Activated naive CD8-positive, alpha-beta T cell treated with anti-CD3 and anti-CD28 coated beads, Interleukin-2, amount 50 U/mL, for 16 hours (primary cell): ENCODE results near the gene IKBKE.

Source experiments
- DNase-seq: peaks from one replicate; pipeline ENCODE4 v3.0.0-alpha.2; 2020; ENCODE audit warnings: low read depth, low spot score

Gene IKBKE

GRCh38 chr1:206455289-206455665, 15.0 kb upstream of the IKBKE start:
- no peak for DNase-seq

GRCh38 chr1:206455666-206456344, 14.5 kb upstream of the IKBKE start:
- no peak for DNase-seq

GRCh38 chr1:206456577-206457370, 13.5 kb upstream of the IKBKE start:
- DNase-seq = no peak

GRCh38 chr1:206457408-206458120, 12.7 kb upstream of the IKBKE start:
- no peak for DNase-seq

GRCh38 chr1:206459703-206460102, 10.6 kb upstream of the IKBKE start:
- DNase-seq = no peak

GRCh38 chr1:206460836-206461426, 9.3 kb upstream of the IKBKE start:
- no peak for DNase-seq

GRCh38 chr1:206461602-206462455, 8.4 kb upstream of the IKBKE start:
- peak; percentile 56 for DNase-seq

- DNase-seq = no peak
These were observed 7.1 kb upstream of the IKBKE start for GRCh38 chr1:206463137-206463536.

GRCh38 chr1:206463911-206464310, 6.4 kb upstream of the IKBKE start:
- no peak for DNase-seq

GRCh38 chr1:206464456-206464964, 5.8 kb upstream of the IKBKE start:
- no peak for DNase-seq

GRCh38 chr1:206465951-206466350, 4.3 kb upstream of the IKBKE start:
- DNase-seq = no peak

GRCh38 chr1:206466840-206467649, 3.2 kb upstream of the IKBKE start:
- DNase-seq = no peak

- no peak for DNase-seq
These were observed 2.4 kb upstream of the IKBKE start for GRCh38 chr1:206467915-206468314.

- no peak for DNase-seq
These were observed 1.7 kb upstream of the IKBKE start for GRCh38 chr1:206468571-206468970.

GRCh38 chr1:206469411-206469932, 804 bp upstream of the IKBKE start:
- DNase-seq = no peak

GRCh38 chr1:206470692-206471414, 577 bp downstream of the IKBKE start:
- DNase-seq = no peak

GRCh38 chr1:206471415-206471801, 1.1 kb downstream of the IKBKE start:
- DNase-seq = no peak

GRCh38 chr1:206472024-206472423, 1.7 kb downstream of the IKBKE start:
- no peak for DNase-seq

GRCh38 chr1:206472454-206472853, 2.2 kb downstream of the IKBKE start:
- no peak for DNase-seq
